ENCODE data around the gene PCDHA2.
"Not testable (repeated sequence)": the region's sequence is repeated elsewhere in the genome, so short reads cannot be mapped to it uniquely, and the experiment has no call there.

Gene PCDHA2

GRCh38 chr5:140785905-140786686 is 8.6 kb upstream of the PCDHA2 start, which contains the start of gene PCDHA1:
PCDHA1 (plus strand) TSS chr5:140786140.
- no peak for DNase-seq (ENCODE audit: low read depth, low spot score)
- ChIA-PET POLR2A (no interaction called here), CTCF (no interaction called here)
- no peak for TF ChIP-seq CTCF (IDR thresholded peaks at IDR 0.05; ENCODE audit: insufficient read depth, low read length, missing control alignments)
- H3K4me3 ChIP-seq (ENCODE audit: low read depth, low read length): no peak within 1 kb of the TSS

- DNase-seq (ENCODE audit: low read depth, low spot score); POLR2A ChIA-PET; H3K4me3 ChIP-seq (ENCODE audit: low read depth, low read length); CTCF ChIA-PET: not testable (repeated sequence)
These were observed 7.2 kb upstream of the PCDHA2 start for GRCh38 chr5:140787422-140787821.

GRCh38 chr5:140787849-140788504 is 6.7 kb upstream of the PCDHA2 start:
- POLR2A ChIA-PET; DNase-seq (ENCODE audit: low read depth, low spot score); CTCF ChIA-PET; H3K4me3 ChIP-seq (ENCODE audit: low read depth, low read length): not testable (repeated sequence)

GRCh38 chr5:140791089-140791488 is 3.6 kb upstream of the PCDHA2 start:
- no peak overlapping the region for H3K4me3 ChIP-seq (ENCODE audit: low read depth, low read length)
- ChIA-PET CTCF (no interaction called here), POLR2A (no interaction called here)
- TF ChIP-seq CTCF (IDR thresholded peaks at IDR 0.05; ENCODE audit: insufficient read depth, low read length, missing control alignments): no peak
- DNase-seq (ENCODE audit: low read depth, low spot score): no peak

GRCh38 chr5:140795259-140795641 is 598 bp downstream of the PCDHA2 start:
- CTCF ChIA-PET: interaction anchor here (1.9 kb wide), 1 partner anchor 11 kb away, joined by 7 read pairs; the partner anchor contains the start of gene PCDHA4
- no peak for DNase-seq (ENCODE audit: low read depth, low spot score)
- POLR2A ChIA-PET: no interaction called here
- TF ChIP-seq CTCF (IDR thresholded peaks at IDR 0.05; ENCODE audit: insufficient read depth, low read length, missing control alignments): no peak
- H3K4me3 ChIP-seq (ENCODE audit: low read depth, low read length): no peak overlapping the region

GRCh38 chr5:140796072-140796717 is 1.5 kb downstream of the PCDHA2 start:
- CTCF ChIA-PET: interaction anchor here (1.9 kb wide), 1 partner anchor 10 kb away, joined by 7 read pairs; the partner anchor contains the start of gene PCDHA4
- H3K4me3 ChIP-seq (ENCODE audit: low read depth, low read length); DNase-seq (ENCODE audit: low read depth, low spot score); POLR2A ChIA-PET: not testable (repeated sequence)

- ChIA-PET POLR2A (no interaction called here), CTCF (no interaction called here)
- no peak overlapping the region for H3K4me3 ChIP-seq (ENCODE audit: low read depth, low read length)
- no peak for DNase-seq (ENCODE audit: low read depth, low spot score)
- no peak for TF ChIP-seq CTCF (IDR thresholded peaks at IDR 0.05; ENCODE audit: insufficient read depth, low read length, missing control alignments)
These were observed 2.1 kb downstream of the PCDHA2 start for GRCh38 chr5:140796718-140797095.
